GM19099 (cell line): ENCODE data around the gene SEC11A.

Experiments
- POLR2A ChIP-seq: IDR thresholded peaks from 3 replicates; pipeline ENCODE4 v1.6.1; 2011; ENCODE audit warnings: low read depth; ENCODE audit not compliant: insufficient read length; ENCODE audit errors: extremely low read depth

SEC11A gene

GRCh38 chr15:84702961-84703482 is 12.9 kb downstream of the SEC11A start:
- TF ChIP-seq POLR2A: no peak

GRCh38 chr15:84699538-84700191 is 16.3 kb downstream of the SEC11A start:
- no peak for TF ChIP-seq POLR2A

DNA sequence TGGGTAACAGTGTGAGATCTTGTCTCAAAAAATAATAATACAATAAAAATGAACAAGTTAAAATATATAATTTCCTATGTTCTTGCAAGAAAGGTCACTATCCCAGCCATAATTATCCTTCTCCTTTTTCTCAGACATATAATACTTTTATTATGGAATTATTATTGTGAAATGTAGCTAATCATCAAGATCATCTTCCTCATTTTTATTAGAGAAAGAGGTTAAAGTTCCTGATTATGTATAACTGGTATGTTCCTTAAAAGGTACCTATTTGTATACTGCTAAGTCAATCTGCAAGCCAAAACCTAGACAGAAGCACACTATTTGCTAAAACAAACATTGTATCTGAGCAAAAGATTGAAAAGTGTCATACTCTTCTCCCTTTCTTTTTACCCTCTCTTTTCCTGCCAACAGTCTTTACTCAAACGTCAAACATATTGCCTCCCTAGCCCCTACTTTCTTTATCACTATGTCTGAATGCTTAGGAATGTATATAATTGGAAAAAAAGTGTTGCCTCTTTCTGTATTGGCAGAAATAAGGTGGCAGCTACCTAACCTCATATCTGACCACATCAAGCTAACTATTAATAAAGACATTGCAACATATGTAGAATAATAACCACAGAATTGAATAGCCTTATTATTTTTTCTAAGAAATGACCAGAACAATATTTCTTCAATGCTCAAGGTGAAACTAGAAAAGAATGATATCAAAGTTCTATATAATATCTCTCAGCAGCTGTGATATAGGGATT is 18.5 kb downstream of the SEC11A start:
- TF ChIP-seq POLR2A: no peak

- TF ChIP-seq POLR2A: no peak
Observed at GRCh38 chr15:84696757-84697156, 19.2 kb downstream of the SEC11A start.

- TF ChIP-seq POLR2A: no peak
Observed at GRCh38 chr15:84690342-84690741, 25.6 kb downstream of the SEC11A start.

GRCh38 chr15:84689858-84690257 is 26.1 kb downstream of the SEC11A start:
- TF ChIP-seq POLR2A: no peak

DNA sequence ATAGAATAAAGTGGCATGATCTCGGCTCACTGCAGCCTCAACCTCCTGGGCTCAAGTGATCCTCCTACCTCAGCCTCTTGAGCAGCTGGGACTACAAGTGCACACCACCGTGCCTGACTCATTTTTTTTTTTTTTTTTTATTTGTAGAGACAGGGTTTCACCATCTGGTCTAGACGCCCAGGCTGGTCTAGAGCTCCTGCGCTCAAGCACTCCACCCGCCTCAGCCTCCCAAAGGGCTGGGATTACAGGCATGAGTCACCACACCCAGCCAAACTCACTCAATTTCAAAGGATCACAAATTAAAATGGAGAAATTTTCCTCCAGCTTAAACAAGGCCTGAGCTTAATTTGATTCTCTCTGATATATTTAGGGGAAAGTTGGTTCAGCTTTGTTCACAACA is 30.6 kb downstream of the SEC11A start:
- no peak for TF ChIP-seq POLR2A

DNA sequence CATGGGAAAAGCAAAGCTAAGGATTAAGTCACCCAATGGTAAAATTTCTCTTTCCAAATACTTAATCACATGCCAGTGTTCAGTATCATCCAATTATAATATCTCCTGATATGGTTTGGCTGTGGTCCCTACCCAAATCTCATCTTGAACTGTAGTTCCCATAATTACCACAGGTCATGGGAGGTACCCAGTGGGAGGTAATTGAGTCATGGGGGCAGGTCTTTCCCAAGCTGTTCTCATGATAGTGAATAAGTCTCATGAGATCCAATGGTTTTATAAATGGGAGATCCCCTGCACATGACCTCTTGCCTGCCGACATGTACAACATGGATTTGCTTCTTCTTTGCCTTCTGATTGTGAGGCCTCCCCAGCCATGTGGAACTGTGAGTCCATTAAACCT is 31.8 kb downstream of the SEC11A start:
- no peak for TF ChIP-seq POLR2A

DNA sequence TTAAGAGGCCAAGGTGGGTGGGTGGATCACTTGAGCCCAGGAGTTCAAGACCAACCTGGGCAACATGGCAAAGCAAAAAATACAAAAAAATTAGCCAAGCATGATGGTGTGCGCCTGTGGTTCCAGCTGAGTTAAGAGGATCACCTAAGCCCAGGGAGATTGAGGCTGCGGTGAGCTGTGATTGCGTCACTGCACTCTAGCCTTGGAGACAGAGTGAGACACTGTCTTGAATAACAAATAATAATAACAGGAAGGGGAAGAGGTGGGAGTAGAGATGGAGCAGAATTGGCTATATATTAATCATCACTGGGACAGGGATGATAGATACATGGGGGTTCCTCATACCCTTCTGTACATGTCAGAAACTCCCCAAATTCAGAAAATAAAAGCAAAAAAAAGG is 34.1 kb downstream of the SEC11A start:
- no peak for TF ChIP-seq POLR2A

GRCh38 chr15:84671211-84671610 is 44.7 kb downstream of the SEC11A start:
- TF ChIP-seq POLR2A: no peak

GRCh38 chr15:84669726-84670125 is 46.2 kb downstream of the SEC11A start:
- no peak for TF ChIP-seq POLR2A

DNA sequence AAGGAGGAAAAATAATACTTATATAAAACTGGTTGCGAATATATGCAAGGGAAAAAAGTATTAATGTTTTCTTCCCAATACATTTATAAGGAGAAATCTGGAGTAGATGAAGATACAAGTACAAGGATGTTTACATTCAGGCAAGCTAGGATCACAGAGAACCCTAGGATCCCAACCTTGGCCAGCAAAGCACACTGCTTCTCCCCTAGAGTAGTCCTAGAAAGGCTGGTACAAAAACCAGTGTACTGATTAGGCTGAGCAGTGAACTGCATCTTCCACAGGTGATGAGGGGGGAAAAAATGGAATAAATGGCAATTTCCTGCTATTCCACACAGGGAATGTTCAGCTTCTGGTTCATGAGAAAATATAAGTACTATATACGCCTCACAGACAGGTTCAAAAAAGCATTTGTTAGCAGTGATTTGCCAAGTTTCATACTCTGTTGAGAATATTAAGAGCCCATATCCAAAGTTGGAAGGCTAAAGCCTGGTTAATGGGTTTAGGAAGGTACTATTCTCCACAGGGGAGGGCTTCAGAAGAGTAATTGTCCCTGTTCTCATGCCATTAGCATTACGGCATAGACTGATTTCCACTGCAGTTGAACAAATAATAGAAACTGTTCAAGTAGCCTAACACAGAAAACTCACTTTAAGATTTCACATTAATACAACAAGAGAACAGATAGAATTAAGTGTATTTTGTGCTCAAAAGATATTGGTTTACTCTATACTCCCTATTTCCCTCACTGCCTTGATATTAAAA is 47.5 kb downstream of the SEC11A start:
- no peak for TF ChIP-seq POLR2A

GRCh38 chr15:84666373-84666772 is 49.6 kb downstream of the SEC11A start:
- TF ChIP-seq POLR2A: no peak

DNA sequence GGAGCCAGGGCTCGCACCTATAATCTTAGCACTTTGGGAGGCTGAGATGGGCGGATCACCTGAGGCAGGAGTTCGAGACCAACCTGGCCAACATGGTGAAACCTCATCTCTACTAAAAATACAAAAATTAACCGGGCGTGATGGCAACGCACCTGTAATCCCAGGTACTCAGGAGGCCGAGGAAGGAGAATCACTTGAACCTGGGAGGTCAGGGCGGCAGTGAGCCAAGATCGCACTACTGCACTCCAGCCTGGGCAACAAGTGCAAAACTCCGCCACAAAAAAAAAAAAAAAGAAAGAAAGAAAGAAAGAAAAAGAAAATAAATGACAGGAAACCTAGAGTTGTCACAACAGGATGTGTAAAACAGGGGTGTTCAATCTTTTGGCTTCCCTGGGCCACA is 54.9 kb downstream of the SEC11A start:
- TF ChIP-seq POLR2A: no peak

GRCh38 chr15:84659904-84660781 is 55.8 kb downstream of the SEC11A start:
- no peak for TF ChIP-seq POLR2A

DNA sequence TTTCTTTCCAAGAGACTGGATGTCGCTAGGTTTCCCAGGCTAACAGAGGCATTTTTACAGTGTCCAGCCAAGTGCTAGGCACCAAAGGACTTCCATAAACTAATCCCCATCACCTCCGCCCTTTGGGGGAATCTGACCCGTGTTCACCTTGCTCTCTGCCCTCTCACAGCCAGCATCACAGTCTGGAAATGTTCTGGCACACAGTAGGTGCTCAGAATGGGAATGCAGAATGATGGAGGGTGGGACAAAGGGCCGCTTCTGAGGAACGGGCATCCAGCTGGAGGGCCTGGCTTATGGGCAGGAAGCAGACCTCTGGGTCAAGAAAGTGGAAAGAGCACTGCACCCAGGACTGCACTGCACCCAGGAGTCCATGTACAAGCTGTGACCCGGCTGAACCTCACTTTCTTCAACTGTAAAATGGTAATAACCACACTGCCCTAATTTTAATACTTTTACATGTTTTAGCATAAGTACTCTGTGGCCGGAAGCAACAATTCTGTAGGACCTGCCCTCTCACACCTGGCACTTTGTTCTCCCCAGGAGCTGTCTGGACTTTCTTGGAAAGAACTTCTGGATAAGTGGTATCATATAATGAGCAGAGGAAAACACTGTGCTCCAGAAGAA is 57.0 kb downstream of the SEC11A start:
- TF ChIP-seq POLR2A: no peak
